HL-60 (cell line): ENCODE measurements around the gene ARID5B.

Experiments
- DNase-seq, 2 experiments: peaks; one replicate each; pipeline ENCODE4 v3.0.0-alpha.2; 2010 to 2020; ENCODE audit warnings: low read depth in 1 of 2, low spot score in 1 of 2
- H3K27ac ChIP-seq: fragments of 250-450 bp; sonication (Bioruptor Pico); replicated peaks from 2 replicates; pipeline ENCODE4 v1.5.1; 2020; ENCODE audit warnings: mild to moderate bottlenecking, moderate library complexity
- H3K27me3 ChIP-seq: fragments of 250-450 bp; sonication (Bioruptor Pico); 2 replicates; pipeline ENCODE4 v1.5.1; 2021; ENCODE audit warnings: mild to moderate bottlenecking, moderate library complexity; ENCODE audit not compliant: insufficient read depth, poor library complexity, severe bottlenecking
- H3K4me3 ChIP-seq: replicated peaks from 2 replicates; pipeline ENCODE4 v1.5.1; 2011; ENCODE audit warnings: mild to moderate bottlenecking, control low read depth, low read length; ENCODE audit not compliant: insufficient read depth
- CTCF ChIP-seq: IDR thresholded peaks from one replicate; pipeline ENCODE4 v1.5.1; 2011; ENCODE audit warnings: low read length, control low read depth, inconsistent platforms; ENCODE audit not compliant: insufficient read depth
- GABPA ChIP-seq: IDR thresholded peaks from 2 replicates; pipeline ENCODE4 v1.6.1; 2012; ENCODE audit warnings: low read depth
- POLR2AphosphoS5 ChIP-seq: IDR thresholded peaks from 2 replicates; pipeline ENCODE4 v1.6.1; 2012; ENCODE audit warnings: low read depth
- REST ChIP-seq: IDR thresholded peaks from 2 replicates; pipeline ENCODE4 v1.6.1; 2012; ENCODE audit warnings: low read depth; ENCODE audit not compliant: insufficient replicate concordance
- SPI1 ChIP-seq: IDR thresholded peaks from 2 replicates; pipeline ENCODE4 v1.6.1; 2012; ENCODE audit warnings: low read depth, mild to moderate bottlenecking, borderline replicate concordance

ARID5B gene

GRCh38 chr10:62112300-62112699 is 210.8 kb downstream of the ARID5B start:
- Histone ChIP-seq H3K27me3 (no peaks in the 10 kb centered on the region), H3K27ac (no peak overlapping the region), H3K4me3 (no peak overlapping the region)
- TF ChIP-seq CTCF: no peak
- no peak for DNase-seq

GRCh38 chr10:62112963-62113362 is 211.5 kb downstream of the ARID5B start:
- no peaks in the 10 kb centered on the region for H3K27me3 ChIP-seq
- H3K27ac ChIP-seq: no peak overlapping the region
- DNase-seq: no peak
- H3K4me3 ChIP-seq: no peak overlapping the region
- TF ChIP-seq REST: no peak
- TF ChIP-seq POLR2AphosphoS5: no peak
- TF ChIP-seq SPI1: no peak
- TF ChIP-seq GABPA: no peak
- no peak for TF ChIP-seq CTCF

- Histone ChIP-seq H3K27me3 (no peaks in the 10 kb centered on the region), H3K4me3 (no peak overlapping the region), H3K27ac (no peak overlapping the region)
- DNase-seq: no peak
- TF ChIP-seq REST: no peak
- TF ChIP-seq POLR2AphosphoS5: no peak
Measured at GRCh38 chr10:62113680-62114079, 212.2 kb downstream of the ARID5B start.

GRCh38 chr10:62115321-62115720 is 213.8 kb downstream of the ARID5B start:
- no peak for TF ChIP-seq REST
- TF ChIP-seq SPI1: no peak
- no peak for TF ChIP-seq CTCF
- no peak for TF ChIP-seq GABPA
- no peak for TF ChIP-seq POLR2AphosphoS5
- DNase-seq: no peak
- no peak overlapping the region for H3K27ac ChIP-seq
- no peak overlapping the region for H3K4me3 ChIP-seq
- no peaks in the 10 kb centered on the region for H3K27me3 ChIP-seq
